ENCODE results near the gene NPHP3.

GRCh38 chr3:132661101-132661500 is 61.1 kb downstream of the NPHP3 start:
- TF ChIP-seq CTCF (IDR thresholded peaks at IDR 0.05; ENCODE audit: low read depth, low read length, missing input control) (no peak), FOXA1 (IDR thresholded peaks at IDR 0.05) (no peak), EGR1 (IDR thresholded peaks at IDR 0.05; ENCODE audit: low read depth in 2 of 2) (no peak), ZBTB33 (IDR thresholded peaks at IDR 0.05) (no peak), GABPA (IDR thresholded peaks at IDR 0.05 in 1 of 2, conservative IDR thresholded peaks at IDR 0.05 in 1 of 2) (no peak), REST (IDR thresholded peaks at IDR 0.05) (no peak)

All from liver (tissue), 3 donors.